ENCODE data around the gene KCNIP4. TPM values are rescaled to one million over a fixed set of nuclear protein-coding genes. Genes with fewer than 3 reads are reported as not detected.

KCNIP4 gene
- total RNA-seq, 1 donor from 2014 or later, result not detected

DNA sequence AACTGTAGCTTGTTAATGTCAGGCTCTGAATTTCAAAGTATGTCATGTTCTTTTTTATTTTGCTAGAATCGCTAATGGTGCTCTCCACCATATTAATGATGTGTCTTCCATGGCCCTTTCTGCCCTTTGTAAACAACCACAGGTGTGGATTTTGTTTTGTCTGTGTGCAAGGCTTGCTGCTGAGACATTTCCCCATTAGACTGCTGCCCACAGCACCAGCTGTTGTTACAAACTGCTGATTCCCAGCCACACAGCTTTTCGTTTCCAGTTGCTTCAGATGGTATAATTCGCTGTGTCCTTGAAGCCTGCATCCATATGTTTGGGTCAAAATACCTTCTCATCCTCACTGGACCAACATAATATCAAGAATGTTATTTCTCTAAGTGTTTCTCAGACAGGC is 32.8 kb downstream of the KCNIP4 start:
- no peak for DNase-seq
- Histone ChIP-seq H3K36me3 (no peaks in the 10 kb centered on the region), H3K27me3 (ENCODE audit: low read depth) (no peaks in the 10 kb centered on the region), H3K4me1 (no peaks in the 10 kb centered on the region), H3K4me3 (no peak overlapping the region), H3K9me3 (no peaks in the 10 kb centered on the region), H3K27ac (no peak overlapping the region)
- ATAC-seq, result no peak
- intact Hi-C loops (cut with DNase I), result no loop called here
- TF ChIP-seq, protein P1, sequence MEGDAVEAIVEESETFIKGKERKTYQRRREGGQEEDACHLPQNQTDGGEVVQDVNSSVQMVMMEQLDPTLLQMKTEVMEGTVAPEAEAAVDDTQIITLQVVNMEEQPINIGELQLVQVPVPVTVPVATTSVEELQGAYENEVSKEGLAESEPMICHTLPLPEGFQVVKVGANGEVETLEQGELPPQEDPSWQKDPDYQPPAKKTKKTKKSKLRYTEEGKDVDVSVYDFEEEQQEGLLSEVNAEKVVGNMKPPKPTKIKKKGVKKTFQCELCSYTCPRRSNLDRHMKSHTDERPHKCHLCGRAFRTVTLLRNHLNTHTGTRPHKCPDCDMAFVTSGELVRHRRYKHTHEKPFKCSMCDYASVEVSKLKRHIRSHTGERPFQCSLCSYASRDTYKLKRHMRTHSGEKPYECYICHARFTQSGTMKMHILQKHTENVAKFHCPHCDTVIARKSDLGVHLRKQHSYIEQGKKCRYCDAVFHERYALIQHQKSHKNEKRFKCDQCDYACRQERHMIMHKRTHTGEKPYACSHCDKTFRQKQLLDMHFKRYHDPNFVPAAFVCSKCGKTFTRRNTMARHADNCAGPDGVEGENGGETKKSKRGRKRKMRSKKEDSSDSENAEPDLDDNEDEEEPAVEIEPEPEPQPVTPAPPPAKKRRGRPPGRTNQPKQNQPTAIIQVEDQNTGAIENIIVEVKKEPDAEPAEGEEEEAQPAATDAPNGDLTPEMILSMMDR (IDR thresholded peaks at IDR 0.05), result no peak

DNA sequence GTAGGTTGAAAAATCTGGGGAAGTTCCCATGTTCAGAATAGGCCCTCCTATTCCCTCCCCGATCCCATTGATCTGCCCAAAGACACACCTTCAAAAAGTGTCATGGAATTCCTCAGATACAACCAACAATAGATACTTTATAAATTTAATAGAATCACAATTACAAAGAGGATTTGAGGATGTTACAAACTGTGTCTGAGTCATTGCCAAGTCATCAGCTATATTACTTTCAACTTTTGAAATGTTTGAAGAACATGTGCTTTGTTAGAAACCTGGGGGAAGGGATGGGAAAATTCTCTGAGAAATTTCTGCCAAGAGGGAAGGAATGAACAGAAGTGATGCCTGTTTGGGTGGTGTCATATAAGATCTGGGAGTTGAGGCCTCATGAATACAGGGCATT is 46.7 kb downstream of the KCNIP4 start:
- intact Hi-C loops (cut with DNase I), result no loop called here
- no peaks in the 10 kb centered on the region for H3K27me3 ChIP-seq (ENCODE audit: low read depth)
- no peak overlapping the region for H3K4me3 ChIP-seq
- DNase-seq (no peak), ATAC-seq (no peak)
- TF ChIP-seq, protein P1 (IDR thresholded peaks at IDR 0.05), result no peak
- H3K36me3 ChIP-seq, result no peaks in the 10 kb centered on the region
- no peaks in the 10 kb centered on the region for H3K4me1 ChIP-seq
- H3K9me3 ChIP-seq, result peaks cover 8% of the 10 kb centered on the region
- H3K27ac ChIP-seq, result no peak overlapping the region

DNA sequence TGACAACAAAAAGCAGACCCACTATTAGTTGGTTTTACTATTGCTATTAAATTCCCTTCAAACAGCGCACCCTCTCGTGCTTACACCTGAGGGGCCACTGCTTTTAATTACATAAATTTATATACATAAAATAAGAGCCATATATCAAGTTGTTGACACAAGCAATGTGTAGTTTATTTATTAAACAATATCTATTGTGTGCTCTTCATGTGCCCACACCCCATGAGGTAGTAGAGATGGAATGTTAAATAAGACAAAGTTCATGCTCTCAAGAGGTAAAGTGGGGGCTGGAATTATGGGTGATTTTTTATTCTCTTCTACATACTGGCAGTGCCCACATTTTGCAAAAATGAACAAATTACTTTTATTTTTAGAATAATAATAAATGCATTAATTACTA is 47.3 kb downstream of the KCNIP4 start:
- Histone ChIP-seq H3K27ac (no peak overlapping the region), H3K9me3 (peaks cover 8% of the 10 kb centered on the region), H3K27me3 (ENCODE audit: low read depth) (no peaks in the 10 kb centered on the region), H3K4me3 (no peak overlapping the region), H3K4me1 (no peaks in the 10 kb centered on the region), H3K36me3 (no peaks in the 10 kb centered on the region)
- ATAC-seq, result no peak
- intact Hi-C loops (cut with DNase I), result no loop called here
- DNase-seq, result no peak
- TF ChIP-seq, protein P1 (IDR thresholded peaks at IDR 0.05), result no peak

DNA sequence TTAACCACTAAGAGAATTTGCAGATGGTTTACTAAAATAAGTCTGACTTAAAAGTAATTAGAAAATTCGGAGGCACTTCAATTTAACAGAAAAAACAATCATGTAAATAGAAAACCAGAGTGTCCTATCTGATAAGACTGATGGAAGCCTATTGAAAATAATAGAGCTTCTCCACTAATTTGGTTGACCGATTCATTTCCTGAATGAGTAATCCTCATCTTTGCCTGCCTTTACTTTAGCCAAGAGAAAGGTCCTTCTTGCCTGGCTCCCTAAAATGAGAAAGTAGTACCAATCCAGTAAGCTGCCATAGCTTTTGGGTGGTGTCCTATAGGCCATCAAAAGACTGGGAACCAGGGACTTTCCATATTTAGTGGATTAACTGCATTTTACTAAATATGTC is 48.4 kb downstream of the KCNIP4 start:
- Histone ChIP-seq H3K27me3 (ENCODE audit: low read depth) (no peaks in the 10 kb centered on the region), H3K27ac (no peak overlapping the region), H3K9me3 (peaks cover 8% of the 10 kb centered on the region), H3K4me3 (no peak overlapping the region), H3K4me1 (no peaks in the 10 kb centered on the region), H3K36me3 (no peaks in the 10 kb centered on the region)
- intact Hi-C loops (cut with DNase I), result no loop called here
- TF ChIP-seq, protein P1 (IDR thresholded peaks at IDR 0.05), result no peak
- DNase-seq (no peak), ATAC-seq (no peak)

DNA sequence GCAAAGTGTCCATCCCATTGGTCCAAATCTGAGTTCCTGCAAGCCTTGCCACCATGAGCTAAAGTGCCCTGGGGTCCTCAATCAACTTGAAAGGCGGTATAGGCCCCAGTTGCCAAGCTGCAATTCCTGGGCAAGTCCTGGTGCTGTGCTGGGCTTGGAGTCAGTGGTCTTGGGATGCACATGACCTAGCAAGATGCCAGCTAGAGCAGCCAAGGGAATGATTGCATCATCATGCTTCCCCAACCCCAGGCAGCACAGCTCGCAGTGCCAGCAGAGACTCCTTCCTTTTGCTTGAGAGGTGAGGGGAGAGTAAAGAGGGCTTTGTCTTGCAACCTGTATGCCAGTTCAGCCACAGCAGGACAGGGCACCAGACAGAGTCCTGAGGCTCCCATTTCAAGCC is 50.5 kb downstream of the KCNIP4 start:
- peaks cover 8% of the 10 kb centered on the region for H3K9me3 ChIP-seq
- no peak overlapping the region for H3K27ac ChIP-seq
- H3K27me3 ChIP-seq (ENCODE audit: low read depth), result no peaks in the 10 kb centered on the region
- ATAC-seq (no peak), DNase-seq (no peak)
- no peak overlapping the region for H3K4me3 ChIP-seq
- H3K36me3 ChIP-seq, result no peaks in the 10 kb centered on the region
- TF ChIP-seq, protein P1 (IDR thresholded peaks at IDR 0.05), result no peak
- intact Hi-C loops (cut with DNase I), result no loop called here
- no peaks in the 10 kb centered on the region for H3K4me1 ChIP-seq

DNA sequence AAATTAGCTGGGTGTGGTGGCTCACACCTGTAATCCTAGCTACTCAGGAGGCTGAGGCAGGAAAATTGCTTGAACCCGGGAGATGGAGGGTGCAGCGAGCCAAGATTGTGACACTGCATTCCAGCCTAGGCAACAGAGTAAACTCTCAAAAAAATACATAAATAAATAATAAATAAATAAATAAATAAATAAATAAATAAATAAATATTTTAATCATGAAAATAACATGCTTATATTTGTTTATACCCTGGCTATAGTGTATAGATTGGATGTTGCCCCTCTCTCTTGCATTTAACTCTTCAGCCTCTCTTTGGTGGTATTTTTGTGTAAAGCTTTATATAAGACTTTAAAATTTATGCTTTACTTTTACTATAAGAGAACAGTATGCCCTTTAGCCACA is 51.8 kb downstream of the KCNIP4 start:
- TF ChIP-seq, protein P1 (IDR thresholded peaks at IDR 0.05), result no peak
- DNase-seq, result no peak
- no peaks in the 10 kb centered on the region for H3K27me3 ChIP-seq (ENCODE audit: low read depth)
- no peaks in the 10 kb centered on the region for H3K4me1 ChIP-seq
- no peak for ATAC-seq
- H3K9me3 ChIP-seq, result peaks cover 8% of the 10 kb centered on the region
- H3K36me3 ChIP-seq, result no peaks in the 10 kb centered on the region
- no peak overlapping the region for H3K4me3 ChIP-seq
- intact Hi-C loops (cut with DNase I), result no loop called here
- no peak overlapping the region for H3K27ac ChIP-seq

Measured in lower lobe of right lung (tissue), 2 donors.